GM10266 (cell line): ENCODE results near the gene TPX2.
"Not testable (repeated sequence)": the region's sequence is repeated elsewhere in the genome, so short reads cannot be mapped to it uniquely, and the experiment has no call there.

Experiments used
- DNase-seq: peaks from one replicate; pipeline ENCODE4 v3.0.0; 2012; ENCODE audit errors: extremely low spot score
- CTCF ChIP-seq: IDR thresholded peaks from 2 replicates; pipeline ENCODE4 v1.5.1; 2012; ENCODE audit warnings: mild to moderate bottlenecking, low read depth; ENCODE audit not compliant: control insufficient read depth, insufficient read depth; ENCODE audit errors: missing control alignments

TPX2 gene

GRCh38 chr20:31806564-31807355, 67.7 kb downstream of the TPX2 start:
- TF ChIP-seq CTCF, result no peak
- no peak for DNase-seq

GRCh38 chr20:31808481-31808880, 69.4 kb downstream of the TPX2 start:
- no peak for TF ChIP-seq CTCF
- no peak for DNase-seq

- no peak for DNase-seq
- no peak for TF ChIP-seq CTCF
Measured at GRCh38 chr20:31809661-31810060, 70.6 kb downstream of the TPX2 start.

DNA sequence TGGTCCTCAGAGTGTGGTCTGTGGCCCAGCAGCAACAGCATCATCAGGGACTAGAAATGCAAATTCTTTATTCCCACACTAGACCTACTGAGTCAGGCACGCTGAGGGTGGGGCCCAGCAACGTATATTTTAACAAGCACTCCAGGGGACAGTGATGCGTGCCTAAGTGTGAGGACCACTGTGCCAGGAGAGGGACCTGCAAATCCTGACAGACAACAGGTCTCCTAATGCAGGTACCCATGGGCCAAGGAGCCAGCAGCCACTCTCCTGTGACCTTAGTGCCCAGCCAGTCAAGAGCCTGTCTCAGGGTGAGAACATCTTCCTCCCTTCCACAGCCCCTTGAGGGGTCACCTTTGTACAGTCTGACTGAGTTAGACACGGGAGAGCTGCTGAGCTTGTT, 72.1 kb downstream of the TPX2 start:
- no peak for TF ChIP-seq CTCF
- DNase-seq, result no peak

DNA sequence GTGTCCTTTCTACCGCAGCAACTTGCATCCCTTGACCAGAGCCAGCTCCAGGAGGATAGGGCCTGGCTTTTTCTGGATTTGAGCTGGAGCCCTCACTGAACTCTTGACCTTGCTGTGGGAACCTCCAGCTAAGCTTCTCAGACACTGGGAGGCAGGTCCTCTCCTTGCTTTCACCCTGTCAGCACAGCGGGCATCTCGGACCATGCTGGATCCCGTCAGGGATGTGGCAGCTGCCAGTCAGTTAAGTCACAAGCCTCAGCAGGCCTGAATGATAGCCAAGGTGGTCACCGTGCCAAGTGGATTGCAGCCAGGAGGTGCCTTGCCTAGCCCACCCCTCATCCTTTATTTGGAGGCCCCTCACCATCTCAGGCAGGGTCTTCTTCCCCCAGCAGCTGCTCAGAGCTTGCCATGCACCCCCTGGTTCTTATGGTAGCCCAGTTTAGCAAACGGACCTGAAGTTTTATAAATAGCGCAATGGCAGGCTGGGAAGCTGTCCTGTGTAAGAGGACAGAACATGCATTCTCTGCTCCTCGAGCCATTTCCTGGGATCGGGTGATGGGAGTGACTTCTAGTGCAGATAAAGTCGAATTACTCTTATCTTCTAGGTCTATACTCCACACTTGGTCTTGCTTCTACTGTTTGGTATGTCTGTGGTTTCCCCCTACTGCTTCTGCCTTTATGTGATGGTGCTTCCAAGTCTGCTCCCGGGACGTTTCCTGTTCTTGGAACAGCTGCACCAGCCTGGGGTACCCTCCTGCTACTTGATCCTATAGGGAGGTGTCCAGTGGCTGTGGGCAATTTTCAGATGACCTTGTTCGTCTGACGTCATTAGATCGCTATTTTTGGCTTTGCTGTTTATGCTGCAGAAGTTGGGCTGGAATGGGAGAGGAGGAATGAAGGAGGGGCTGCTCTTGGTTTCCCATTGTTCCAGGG, 73.0 kb downstream of the TPX2 start:
- TF ChIP-seq CTCF, result no peak
- no peak for DNase-seq

GRCh38 chr20:31813611-31814010, 74.5 kb downstream of the TPX2 start:
- no peak for DNase-seq
- TF ChIP-seq CTCF, result no peak

GRCh38 chr20:31814142-31814541, 75.1 kb downstream of the TPX2 start:
- DNase-seq, result not testable (repeated sequence)
